Measurements from ENCODE around the gene ACTR6. TPM values are rescaled to one million over a fixed set of nuclear protein-coding genes. Genes with fewer than 3 reads are reported as not detected.
"Not testable (repeated sequence)": the region's sequence is repeated elsewhere in the genome, so short reads cannot be mapped to it uniquely, and the experiment has no call there.

ACTR6 gene
- polyA plus RNA-seq, 4 donors = 20.0 to 31.5 (median 23.7) TPM

DNA sequence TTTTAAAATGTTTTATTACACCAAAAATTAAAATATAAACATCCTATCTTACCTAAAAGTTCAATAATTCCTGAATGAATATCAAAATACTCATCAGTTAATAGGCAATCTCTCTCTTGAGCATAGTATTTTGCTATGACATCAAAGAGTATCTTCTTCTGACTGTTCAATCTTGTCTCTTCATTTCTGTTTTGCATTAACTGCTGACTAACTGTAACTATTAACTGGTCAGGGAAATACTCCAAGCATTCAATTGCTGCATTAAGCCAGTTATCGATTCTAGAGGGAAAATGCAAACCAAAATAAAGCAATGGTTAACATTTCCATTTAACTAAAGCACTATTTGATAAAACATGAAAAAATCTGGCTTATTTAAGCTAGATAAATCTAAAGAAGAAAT lies 52.8 kb downstream of the ACTR6 start:
- 91 to 97% (median 96%) methylated on average over 1 of the region's 1 CpG for WGBS, 3 donors
- DNase-seq (no peak), FAIRE-seq (no peak)
- Histone ChIP-seq H3K36me3 (ENCODE audit: control insufficient read depth in 3 of 3, insufficient read depth in 2 of 3, low read depth in 1 of 3, low read length in 3 of 3) (no peaks in the 10 kb centered on the region), H3K27me3 (ENCODE audit: control insufficient read depth in 3 of 3, insufficient read depth in 3 of 3, low read length in 3 of 3) (no peaks in the 10 kb centered on the region), H3K4me3 (ENCODE audit: low read depth in 1 of 3, low read length in 3 of 3) (no peak overlapping the region), H3K27ac (ENCODE audit: low read depth in 1 of 3, low read length in 2 of 3) (no peak overlapping the region), H3K9me3 (ENCODE audit: control insufficient read depth in 2 of 2, insufficient read depth in 1 of 2, low read depth in 1 of 2, low read length in 1 of 2) (no peaks in the 10 kb centered on the region), H3K4me1 (ENCODE audit: control insufficient read depth in 3 of 3, insufficient read depth in 2 of 3, low read depth in 1 of 3, low read length in 2 of 3) (peaks cover 0 to 7% (median 4%) of the 10 kb centered on the region in 3 donors)

DNA sequence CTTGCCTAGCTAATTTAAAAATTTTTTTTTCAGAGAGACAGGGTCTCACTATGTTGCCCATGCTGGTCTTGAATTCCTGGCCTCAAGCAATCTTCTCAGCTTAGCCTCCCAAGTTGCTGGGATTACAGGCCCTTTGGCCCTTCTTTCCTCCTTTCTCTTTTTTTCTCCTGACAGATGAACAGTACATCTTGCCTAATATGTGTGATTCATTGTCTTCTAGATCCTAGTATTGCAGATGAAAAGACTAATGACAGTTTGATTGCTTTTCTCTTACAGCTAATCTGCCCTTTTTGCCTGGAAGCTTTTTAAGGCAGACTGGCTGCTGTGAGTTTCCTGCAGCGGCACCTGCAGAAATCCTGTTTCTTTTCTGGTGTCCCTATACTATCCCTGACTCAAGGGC lies 54.3 kb downstream of the ACTR6 start:
- Histone ChIP-seq H3K36me3 (ENCODE audit: control insufficient read depth in 3 of 3, insufficient read depth in 2 of 3, low read depth in 1 of 3, low read length in 3 of 3) (no peaks in the 10 kb centered on the region), H3K4me3 (ENCODE audit: low read depth in 1 of 3, low read length in 3 of 3) (no peak overlapping the region), H3K27ac (ENCODE audit: low read depth in 1 of 3, low read length in 2 of 3) (no peak overlapping the region), H3K9me3 (ENCODE audit: control insufficient read depth in 2 of 2, insufficient read depth in 1 of 2, low read depth in 1 of 2, low read length in 1 of 2) (no peaks in the 10 kb centered on the region), H3K27me3 (ENCODE audit: control insufficient read depth in 3 of 3, insufficient read depth in 3 of 3, low read length in 3 of 3) (no peaks in the 10 kb centered on the region), H3K4me1 (ENCODE audit: control insufficient read depth in 3 of 3, insufficient read depth in 2 of 3, low read depth in 1 of 3, low read length in 2 of 3) (peaks cover 0 to 7% (median 4%) of the 10 kb centered on the region in 3 donors)
- FAIRE-seq (no peak), DNase-seq (no peak)
- WGBS, 3 donors = 58 to 81% (median 65%) methylated on average over 1 of the region's 1 CpG

DNA sequence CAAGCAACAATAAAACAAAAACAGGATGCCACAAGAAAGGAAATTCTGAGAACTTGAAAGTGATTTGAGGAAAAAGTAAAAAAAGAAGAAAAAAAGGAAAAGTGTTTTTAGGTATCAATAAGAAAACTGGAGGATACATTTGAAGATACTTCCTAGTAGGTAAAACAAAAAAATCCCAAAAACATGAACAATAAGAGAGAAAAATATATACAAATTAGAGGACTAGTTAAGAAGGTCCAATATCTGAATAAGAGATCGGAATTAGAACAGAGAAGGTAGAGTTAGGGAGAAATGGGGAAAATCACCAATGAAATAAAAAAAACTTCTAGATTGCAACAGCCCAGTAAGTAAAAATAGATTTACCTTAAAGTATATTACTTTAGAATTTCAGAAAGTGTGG lies 57.5 kb downstream of the ACTR6 start:
- Histone ChIP-seq H3K27me3 (ENCODE audit: control insufficient read depth in 3 of 3, insufficient read depth in 3 of 3, low read length in 3 of 3) (no peaks in the 10 kb centered on the region), H3K4me1 (ENCODE audit: control insufficient read depth in 3 of 3, insufficient read depth in 2 of 3, low read depth in 1 of 3, low read length in 2 of 3) (peaks cover 0 to 4% (median 0%) of the 10 kb centered on the region in 3 donors), H3K9me3 (ENCODE audit: control insufficient read depth in 2 of 2, insufficient read depth in 1 of 2, low read depth in 1 of 2, low read length in 1 of 2) (no peaks in the 10 kb centered on the region), H3K36me3 (ENCODE audit: control insufficient read depth in 3 of 3, insufficient read depth in 2 of 3, low read depth in 1 of 3, low read length in 3 of 3) (no peaks in the 10 kb centered on the region), H3K4me3 (ENCODE audit: low read depth in 1 of 3, low read length in 3 of 3) (no peak overlapping the region), H3K27ac (ENCODE audit: low read depth in 1 of 3, low read length in 2 of 3) (no peak overlapping the region)
- DNase-seq (no peak), FAIRE-seq (no peak)
- WGBS, 3 donors = 95 to 100% (median 96%) methylated on average over 1 of the region's 1 CpG

DNA sequence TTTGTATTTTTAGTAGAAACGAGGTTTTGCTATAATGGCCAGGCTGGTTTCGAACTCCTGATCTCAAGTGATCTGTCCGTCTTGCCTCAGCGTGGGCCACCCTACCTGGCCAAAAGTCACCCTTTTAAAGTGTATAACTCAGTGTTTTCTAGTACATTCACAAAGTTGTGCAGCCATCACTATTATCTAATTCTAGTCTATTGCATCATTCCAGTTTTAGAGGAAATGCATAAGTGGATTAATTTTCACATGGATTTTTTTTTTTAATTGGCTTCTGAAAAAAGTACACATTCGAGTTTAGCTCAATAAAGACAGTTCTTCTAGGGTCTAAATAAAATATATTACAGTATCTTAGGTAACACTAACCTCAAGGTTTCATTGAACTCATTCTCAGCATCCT lies 62.5 kb downstream of the ACTR6 start:
- Histone ChIP-seq H3K4me3 (ENCODE audit: low read depth in 1 of 3, low read length in 3 of 3) (no peak overlapping the region), H3K36me3 (ENCODE audit: control insufficient read depth in 3 of 3, insufficient read depth in 2 of 3, low read depth in 1 of 3, low read length in 3 of 3) (no peaks in the 10 kb centered on the region), H3K27me3 (ENCODE audit: control insufficient read depth in 3 of 3, insufficient read depth in 3 of 3, low read length in 3 of 3) (no peaks in the 10 kb centered on the region), H3K27ac (ENCODE audit: low read depth in 1 of 3, low read length in 2 of 3) (no peak overlapping the region), H3K4me1 (ENCODE audit: control insufficient read depth in 3 of 3, insufficient read depth in 2 of 3, low read depth in 1 of 3, low read length in 2 of 3) (no peaks in the 10 kb centered on the region), H3K9me3 (ENCODE audit: control insufficient read depth in 2 of 2, insufficient read depth in 1 of 2, low read depth in 1 of 2, low read length in 1 of 2) (no peaks in the 10 kb centered on the region)
- no peak for FAIRE-seq
- 84 to 91% (median 89%) methylated on average over 5 of the region's 5 CpGs for WGBS, 3 donors
- no peak for DNase-seq

- whole genome bisulfite sequencing, 3 donors = 98 to 99% (median 98%) methylated on average over 5 of the region's 5 CpGs
- not testable (repeated sequence) for H3K27me3 ChIP-seq (ENCODE audit: control insufficient read depth in 3 of 3, insufficient read depth in 3 of 3, low read length in 3 of 3); H3K4me3 ChIP-seq (ENCODE audit: low read depth in 1 of 3, low read length in 3 of 3); H3K9me3 ChIP-seq (ENCODE audit: control insufficient read depth in 2 of 2, insufficient read depth in 1 of 2, low read depth in 1 of 2, low read length in 1 of 2); H3K27ac ChIP-seq (ENCODE audit: low read depth in 1 of 3, low read length in 2 of 3); H3K36me3 ChIP-seq (ENCODE audit: control insufficient read depth in 3 of 3, insufficient read depth in 2 of 3, low read depth in 1 of 3, low read length in 3 of 3); DNase-seq; H3K4me1 ChIP-seq (ENCODE audit: control insufficient read depth in 3 of 3, insufficient read depth in 2 of 3, low read depth in 1 of 3, low read length in 2 of 3); FAIRE-seq
Observed at GRCh38 chr12:100265107-100265506, 64.5 kb downstream of the ACTR6 start.

- no peaks in the 10 kb centered on the region for H3K27me3 ChIP-seq (ENCODE audit: control insufficient read depth in 3 of 3, insufficient read depth in 3 of 3, low read length in 3 of 3)
- WGBS, 3 donors = 34 to 54% (median 42%) methylated on average over 11 of the region's 11 CpGs
- FAIRE-seq (no peak), DNase-seq (no peak)
- H3K36me3 ChIP-seq (ENCODE audit: control insufficient read depth in 3 of 3, insufficient read depth in 2 of 3, low read depth in 1 of 3, low read length in 3 of 3) = no peaks in the 10 kb centered on the region
- H3K4me1 ChIP-seq (ENCODE audit: control insufficient read depth in 3 of 3, insufficient read depth in 2 of 3, low read depth in 1 of 3, low read length in 2 of 3) = peaks cover 0 to 2% (median 2%) of the 10 kb centered on the region in 3 donors
- H3K9me3 ChIP-seq (ENCODE audit: control insufficient read depth in 2 of 2, insufficient read depth in 1 of 2, low read depth in 1 of 2, low read length in 1 of 2) = no peaks in the 10 kb centered on the region
- H3K27ac ChIP-seq (ENCODE audit: low read depth in 1 of 3, low read length in 2 of 3) = peak overlapping the region; percentile 65 to 99 (median 98)
- peak overlapping the region; percentile 69 to 95 (median 85) for H3K4me3 ChIP-seq (ENCODE audit: low read depth in 1 of 3, low read length in 3 of 3)
Observed at GRCh38 chr12:100265732-100266584, 65.3 kb downstream of the ACTR6 start.

GRCh38 chr12:100266585-100266834 lies 65.9 kb downstream of the ACTR6 start:
- FAIRE-seq (no peak), DNase-seq (peak in 1 of 2 donors; percentile 93)
- H3K27ac ChIP-seq (ENCODE audit: low read depth in 1 of 3, low read length in 2 of 3) = peak overlapping the region; percentile 62 to 99 (median 98)
- no peaks in the 10 kb centered on the region for H3K9me3 ChIP-seq (ENCODE audit: control insufficient read depth in 2 of 2, insufficient read depth in 1 of 2, low read depth in 1 of 2, low read length in 1 of 2)
- H3K4me1 ChIP-seq (ENCODE audit: control insufficient read depth in 3 of 3, insufficient read depth in 2 of 3, low read depth in 1 of 3, low read length in 2 of 3) = peaks cover 0 to 2% (median 2%) of the 10 kb centered on the region in 3 donors
- whole genome bisulfite sequencing, 3 donors = 0 to 2% (median 1%) methylated on average over 6 of the region's 6 CpGs
- H3K4me3 ChIP-seq (ENCODE audit: low read depth in 1 of 3, low read length in 3 of 3) = peak overlapping the region; percentile 69 to 95 (median 85)
- H3K27me3 ChIP-seq (ENCODE audit: control insufficient read depth in 3 of 3, insufficient read depth in 3 of 3, low read length in 3 of 3) = no peaks in the 10 kb centered on the region
- H3K36me3 ChIP-seq (ENCODE audit: control insufficient read depth in 3 of 3, insufficient read depth in 2 of 3, low read depth in 1 of 3, low read length in 3 of 3) = no peaks in the 10 kb centered on the region

DNA sequence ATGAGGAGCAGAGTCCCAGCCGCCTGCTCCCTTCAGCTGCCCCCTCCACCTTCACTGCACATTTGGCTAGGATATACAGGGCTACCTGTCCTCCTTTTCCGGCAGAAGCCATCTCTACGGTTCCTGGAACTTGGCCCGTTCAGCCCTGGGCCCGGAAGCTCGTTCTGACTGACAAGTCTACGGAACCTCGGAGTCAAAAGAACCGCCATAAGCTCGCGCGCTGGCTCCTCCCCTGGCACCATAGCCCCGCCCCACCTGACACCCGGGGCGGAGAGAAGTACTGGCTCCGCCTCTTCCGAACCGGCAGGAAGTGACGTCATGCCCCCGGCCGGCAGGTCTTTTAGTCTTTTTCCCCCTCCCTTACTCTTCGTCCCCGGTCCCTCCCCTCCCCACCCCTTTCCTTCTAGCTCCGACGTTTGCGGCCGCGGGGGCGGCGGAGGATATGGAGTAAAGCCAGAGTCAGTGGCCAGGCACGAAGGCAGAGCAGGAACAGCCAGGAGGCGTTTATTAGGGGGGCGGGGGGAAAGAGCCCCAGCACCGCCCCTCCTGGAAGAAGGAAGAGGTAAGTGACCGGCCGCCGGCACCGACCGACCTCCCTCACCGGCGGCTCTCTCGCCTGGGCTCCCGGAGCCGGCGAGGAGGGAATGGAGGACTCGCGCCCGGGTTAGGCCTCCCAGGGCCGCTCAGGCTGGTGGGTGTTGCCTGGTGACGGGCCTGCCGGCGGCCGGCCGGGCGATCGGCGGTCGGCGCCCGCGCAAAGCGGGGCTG lies 66.4 kb downstream of the ACTR6 start, which contains the start of the genes DEPDC4 and SCYL2:
Gene DEPDC4 (minus strand): TSS at position 245 of the 768 bp plus-strand sequence. CDS start 3 bp downstream, at position 242.
Gene SCYL2 (plus strand): TSS at position 343 of the 768 bp plus-strand sequence. CDS start 15,794 bp downstream, outside the sequence.
- no peaks in the 10 kb centered on the region for H3K9me3 ChIP-seq (ENCODE audit: control insufficient read depth in 2 of 2, insufficient read depth in 1 of 2, low read depth in 1 of 2, low read length in 1 of 2)
- peak within 1 kb of the TSS; percentile 69 to 95 (median 85) for H3K4me3 ChIP-seq (ENCODE audit: low read depth in 1 of 3, low read length in 3 of 3)
- H3K36me3 ChIP-seq (ENCODE audit: control insufficient read depth in 3 of 3, insufficient read depth in 2 of 3, low read depth in 1 of 3, low read length in 3 of 3) = no peaks in the 10 kb centered on the region
- DNase-seq = peak; percentile 97 to 99
- peaks cover 0 to 2% (median 2%) of the 10 kb centered on the region in 3 donors for H3K4me1 ChIP-seq (ENCODE audit: control insufficient read depth in 3 of 3, insufficient read depth in 2 of 3, low read depth in 1 of 3, low read length in 2 of 3)
- WGBS, 3 donors = 0 to 1% (median 1%) methylated on average over 47 to 62 of the region's 62 CpGs
- no peaks in the 10 kb centered on the region for H3K27me3 ChIP-seq (ENCODE audit: control insufficient read depth in 3 of 3, insufficient read depth in 3 of 3, low read length in 3 of 3)
- peak within 1 kb of the TSS; percentile 96 to 99 (median 98) for H3K27ac ChIP-seq (ENCODE audit: low read depth in 1 of 3, low read length in 2 of 3)
- no peak for FAIRE-seq

All from small intestine (tissue), 7 donors.